Measurements from ENCODE around the gene JPH3. TPM values are rescaled to one million over a fixed set of nuclear protein-coding genes. Genes with fewer than 3 reads are reported as not detected.
"Not testable (repeated sequence)": the region's sequence is repeated elsewhere in the genome, so short reads cannot be mapped to it uniquely, and the experiment has no call there.

The JPH3 gene
- total RNA-seq, 1 donor from 2014 or later = 0.16 TPM

- no peak for DNase-seq (ENCODE audit: low spot score)
Measured at GRCh38 chr16:87678618-87679017, 76.3 kb downstream of the JPH3 start.

DNA sequence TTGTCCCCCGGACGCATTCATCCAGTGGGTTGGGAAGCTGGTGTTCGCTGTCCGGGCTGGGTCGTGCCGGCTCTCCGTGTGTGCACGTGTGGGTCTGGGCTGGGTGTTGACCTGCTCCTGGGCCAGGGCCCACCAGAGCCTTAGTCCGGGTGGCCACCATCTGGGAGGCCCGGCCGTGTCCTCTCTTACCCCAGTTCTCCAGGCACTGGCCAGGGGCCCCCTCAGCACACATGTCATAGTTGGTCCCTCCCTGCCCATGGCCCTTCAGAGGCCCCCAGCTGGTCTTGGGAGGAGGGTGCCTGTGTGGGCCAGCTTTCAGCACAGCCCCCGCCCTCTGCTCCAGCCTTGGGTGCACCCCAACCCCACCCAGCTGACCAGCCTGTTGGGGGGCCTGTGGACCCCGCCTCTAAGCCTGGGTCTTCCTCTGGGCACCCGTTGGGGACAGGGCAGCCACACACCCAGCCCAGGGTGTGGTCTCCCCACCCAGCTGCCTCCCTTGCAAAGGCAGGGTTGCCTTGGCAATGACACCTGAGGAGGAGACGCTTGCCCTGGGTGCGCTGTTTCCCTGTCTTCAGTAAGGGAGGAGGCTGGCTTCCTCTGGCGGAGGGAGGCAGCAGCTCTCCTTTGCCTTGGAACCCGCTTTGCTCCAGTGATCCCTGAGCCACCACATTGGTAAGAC is 77.4 kb downstream of the JPH3 start:
- no peak for DNase-seq (ENCODE audit: low spot score)

GRCh38 chr16:87680272-87680644 is 78.0 kb downstream of the JPH3 start:
- DNase-seq (ENCODE audit: low spot score) = no peak

DNA sequence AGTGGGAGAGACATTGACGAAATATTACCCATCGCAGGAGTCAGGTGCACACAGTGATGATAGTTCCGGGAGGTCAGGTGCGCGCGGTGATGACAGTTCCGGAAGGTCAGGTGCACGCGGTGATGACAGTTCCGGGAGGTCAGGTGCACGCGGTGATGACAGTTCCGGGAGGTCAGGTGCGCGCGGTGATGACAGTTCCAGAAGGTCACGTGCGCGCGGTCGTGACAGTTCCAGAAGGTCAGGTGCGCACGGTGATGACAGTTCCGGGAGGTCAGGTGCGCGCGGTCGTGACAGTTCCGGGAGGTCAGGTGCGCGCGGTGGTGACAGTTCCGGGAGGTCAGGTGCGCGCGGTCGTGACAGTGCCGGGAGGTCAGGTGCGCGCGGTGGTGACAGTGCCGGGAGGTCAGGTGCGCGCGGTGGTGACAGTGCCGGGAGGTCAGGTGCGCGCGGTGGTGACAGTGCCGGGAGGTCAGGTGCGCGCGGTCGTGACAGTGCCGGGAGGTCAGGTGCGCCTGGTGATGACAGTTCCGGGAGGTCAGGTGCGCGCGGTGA is 78.8 kb downstream of the JPH3 start:
- not testable (repeated sequence) for DNase-seq (ENCODE audit: low spot score)

GRCh38 chr16:87681981-87682570 is 79.8 kb downstream of the JPH3 start:
- no peak for DNase-seq (ENCODE audit: low spot score)

DNA sequence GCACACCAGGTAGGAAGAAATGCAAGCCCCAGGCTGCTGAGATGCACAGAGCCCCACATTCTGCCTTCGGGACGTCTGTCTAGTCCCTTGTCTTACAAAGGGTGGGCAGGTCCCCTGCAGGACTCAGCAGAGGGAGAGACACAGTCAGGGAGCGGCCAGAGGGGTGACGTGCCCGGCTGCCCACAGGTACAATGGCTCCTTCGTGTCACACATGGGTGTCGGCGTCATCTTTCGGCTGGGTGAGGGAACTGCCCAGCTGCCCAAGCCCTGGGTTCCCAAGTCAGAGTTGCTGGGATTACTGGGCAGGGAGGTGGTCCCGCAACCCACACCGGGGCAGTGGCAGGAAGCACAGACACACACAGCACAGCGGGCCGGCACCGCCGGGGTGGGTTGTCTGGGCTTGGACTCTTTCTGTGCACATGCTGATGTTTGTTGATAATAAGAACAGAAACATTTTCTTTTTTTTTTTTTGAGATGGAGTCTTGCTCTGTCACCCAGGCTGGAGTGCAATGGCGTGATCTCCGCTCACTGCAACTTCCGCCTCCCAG is 80.6 kb downstream of the JPH3 start:
- DNase-seq (ENCODE audit: low spot score) = no peak

DNA sequence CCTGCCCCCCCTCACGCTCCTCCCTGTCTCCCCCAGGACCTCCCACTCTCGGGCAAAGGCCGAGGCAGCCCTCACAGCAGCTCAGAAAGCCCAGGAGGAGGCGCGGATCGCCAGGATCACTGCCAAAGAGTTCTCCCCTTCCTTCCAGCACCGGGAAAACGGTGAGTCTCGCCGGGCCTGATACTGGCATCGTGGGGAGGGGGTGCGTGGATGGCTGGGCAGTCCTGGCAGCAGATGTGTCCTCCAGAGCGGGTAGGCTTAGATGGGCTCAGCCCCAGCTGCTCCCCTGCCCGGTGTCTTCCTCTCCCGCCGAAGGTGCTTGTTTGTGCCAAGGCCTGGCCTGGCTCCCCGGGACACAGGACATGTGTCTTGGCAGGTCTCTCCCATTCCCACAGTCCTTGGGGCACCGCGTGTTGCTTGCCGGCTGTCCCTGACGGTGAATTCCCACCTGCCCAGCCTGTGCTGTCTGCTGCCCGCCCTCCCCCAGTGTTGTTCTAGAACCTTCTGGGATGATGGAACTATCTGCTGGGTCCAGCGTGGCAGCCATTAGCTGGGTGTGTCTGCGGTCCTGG is 81.9 kb downstream of the JPH3 start:
- no peak for DNase-seq (ENCODE audit: low spot score)

GRCh38 chr16:87684711-87685404 is 82.5 kb downstream of the JPH3 start:
- DNase-seq (ENCODE audit: low spot score) = no peak

DNA sequence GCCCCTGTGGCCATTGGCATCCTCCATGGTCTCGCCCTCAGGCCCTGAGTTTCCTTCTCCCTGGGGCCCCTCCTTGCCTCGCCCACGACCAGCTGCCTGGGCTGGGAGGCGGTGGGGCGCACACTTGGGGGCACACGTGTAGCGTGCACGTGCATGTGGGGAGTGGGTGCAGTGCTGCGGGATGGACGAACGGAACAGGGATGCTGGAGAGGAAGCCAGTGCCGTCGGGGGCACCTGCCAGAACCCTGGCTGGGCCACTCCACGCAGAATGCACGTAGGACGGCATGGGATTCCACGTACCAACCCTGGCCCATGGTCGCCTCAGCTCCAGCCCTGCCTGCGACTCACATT is 83.1 kb downstream of the JPH3 start:
- no peak for DNase-seq (ENCODE audit: low spot score)

DNA sequence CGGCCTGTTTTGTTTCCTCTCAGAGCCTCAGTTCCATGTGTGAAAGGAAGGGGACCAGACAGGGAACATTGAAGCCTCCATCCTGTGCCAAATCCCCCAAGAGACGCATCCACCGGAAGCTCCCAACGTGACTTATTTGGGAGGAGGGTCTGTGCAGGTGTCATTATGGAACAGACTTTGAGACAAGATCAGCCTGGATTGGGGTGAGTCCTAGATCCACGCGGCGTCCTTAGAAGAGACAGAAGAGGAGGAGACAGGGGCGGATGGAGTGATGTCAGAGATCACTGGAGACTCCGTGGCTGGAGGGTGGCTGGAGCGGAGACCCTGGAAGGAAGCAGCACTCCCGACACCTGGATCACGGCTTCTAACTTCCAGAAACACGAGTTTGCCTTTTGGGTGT is 83.5 kb downstream of the JPH3 start:
- DNase-seq (ENCODE audit: low spot score) = no peak

DNA sequence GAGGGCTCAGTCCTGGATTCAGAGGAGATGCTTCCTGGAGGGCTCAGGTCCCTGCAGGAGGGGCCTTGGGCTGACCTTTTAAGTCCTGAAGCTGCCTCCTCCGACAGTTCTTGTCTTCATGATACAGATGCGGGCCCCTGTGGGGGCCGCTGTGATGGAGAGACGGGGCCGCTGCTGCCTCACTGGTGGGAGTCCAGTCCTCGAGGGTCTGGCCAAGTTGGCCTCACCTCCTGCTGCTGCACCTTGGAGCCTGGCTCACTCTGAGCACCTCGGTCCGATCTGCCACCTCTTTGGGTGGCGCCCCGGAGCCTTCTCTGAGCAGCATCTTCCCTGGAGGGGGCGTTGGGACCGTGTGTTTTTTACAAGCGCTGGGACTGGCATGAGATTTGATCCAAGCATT is 84.4 kb downstream of the JPH3 start:
- no peak for DNase-seq (ENCODE audit: low spot score)

- no peak for DNase-seq (ENCODE audit: low spot score)
Measured at GRCh38 chr16:87687126-87687910, 85.0 kb downstream of the JPH3 start.

DNA sequence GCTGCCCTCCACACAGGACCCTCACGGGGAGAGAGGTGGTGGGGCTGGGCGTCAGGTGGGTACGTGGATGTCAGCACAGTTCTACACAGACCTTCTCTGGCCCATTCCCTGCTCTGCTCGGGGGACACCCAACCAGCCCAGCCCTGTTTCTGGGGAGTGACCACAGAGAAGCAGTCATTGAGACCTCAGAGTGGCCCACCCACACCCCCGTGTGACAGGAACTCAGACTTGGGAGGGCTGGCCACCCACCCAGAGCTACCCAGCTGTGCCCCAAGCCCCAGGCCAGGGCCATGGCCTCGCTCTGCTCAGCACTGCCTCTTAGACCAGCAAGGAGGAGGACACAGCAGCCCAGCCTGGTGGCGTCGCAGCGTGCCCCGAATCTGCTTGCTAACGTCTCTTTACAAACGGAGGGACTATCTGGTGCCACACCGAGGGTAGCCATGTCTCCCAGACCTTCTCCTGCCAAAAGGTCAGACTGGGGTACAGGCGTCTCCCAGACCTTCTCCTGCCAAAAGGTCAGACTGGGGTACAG is 85.8 kb downstream of the JPH3 start:
- DNase-seq (ENCODE audit: low spot score) = no peak

DNA sequence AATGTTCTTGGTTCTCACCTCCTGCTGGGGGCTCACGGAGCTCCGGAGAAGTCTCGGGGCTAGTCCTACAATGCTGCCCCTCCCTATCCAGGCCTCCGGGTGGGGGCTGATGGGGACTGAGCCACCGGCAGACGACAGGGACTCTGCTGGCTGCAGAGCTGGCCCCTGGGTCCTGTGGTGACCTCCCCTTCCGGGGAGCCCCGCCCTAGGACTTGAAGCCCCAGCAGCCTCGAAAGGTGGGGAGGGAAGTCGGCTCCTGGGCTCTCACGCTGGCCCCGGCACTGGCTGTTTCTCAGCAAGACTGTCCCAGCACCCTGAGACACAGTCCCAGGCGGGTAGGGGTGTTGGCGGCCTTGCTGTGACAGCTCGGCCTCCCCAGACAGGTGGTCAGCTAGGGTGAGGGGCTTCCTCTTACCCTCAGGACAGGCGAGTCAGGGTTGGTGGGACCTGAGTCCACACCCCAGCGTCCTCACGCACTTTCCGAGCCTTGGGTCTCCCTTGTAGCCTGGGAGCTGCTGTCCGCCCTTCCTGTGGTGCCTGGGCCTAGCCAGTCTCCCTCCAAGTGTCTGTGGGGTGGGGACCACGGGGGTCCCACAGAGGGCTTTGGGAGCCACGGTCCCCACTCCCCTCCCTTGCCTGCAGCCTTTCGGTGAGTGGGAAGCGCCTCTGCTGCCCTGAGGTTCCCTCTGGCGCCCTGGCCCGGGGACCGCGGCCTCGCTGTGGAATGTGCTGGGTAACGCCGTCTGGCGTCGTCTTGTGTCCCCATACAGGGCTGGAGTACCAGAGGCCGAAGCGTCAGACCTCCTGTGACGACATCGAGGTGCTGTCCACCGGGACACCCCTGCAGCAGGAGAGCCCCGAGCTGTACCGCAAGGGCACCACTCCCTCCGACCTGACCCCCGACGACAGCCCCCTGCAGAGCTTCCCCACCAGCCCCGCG is 86.8 kb downstream of the JPH3 start:
- DNase-seq (ENCODE audit: low spot score) = no peak

DNA sequence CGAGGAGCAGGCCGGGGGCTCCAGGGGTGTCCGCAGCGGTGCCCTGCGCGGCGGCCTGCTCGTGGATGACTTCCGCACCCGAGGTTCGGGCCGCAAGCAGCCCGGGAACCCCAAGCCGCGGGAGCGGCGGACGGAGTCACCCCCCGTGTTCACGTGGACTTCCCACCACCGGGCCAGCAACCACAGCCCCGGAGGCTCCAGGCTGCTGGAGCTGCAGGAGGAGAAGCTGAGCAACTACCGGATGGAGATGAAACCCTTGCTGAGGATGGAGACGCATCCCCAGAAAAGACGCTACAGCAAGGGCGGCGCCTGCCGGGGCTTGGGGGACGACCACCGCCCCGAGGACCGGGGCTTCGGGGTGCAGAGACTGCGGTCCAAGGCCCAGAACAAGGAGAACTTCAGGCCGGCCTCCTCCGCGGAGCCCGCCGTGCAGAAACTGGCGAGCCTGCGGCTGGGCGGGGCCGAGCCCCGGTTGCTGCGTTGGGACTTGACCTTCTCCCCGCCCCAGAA is 87.7 kb downstream of the JPH3 start:
- DNase-seq (ENCODE audit: low spot score) = no peak

DNA sequence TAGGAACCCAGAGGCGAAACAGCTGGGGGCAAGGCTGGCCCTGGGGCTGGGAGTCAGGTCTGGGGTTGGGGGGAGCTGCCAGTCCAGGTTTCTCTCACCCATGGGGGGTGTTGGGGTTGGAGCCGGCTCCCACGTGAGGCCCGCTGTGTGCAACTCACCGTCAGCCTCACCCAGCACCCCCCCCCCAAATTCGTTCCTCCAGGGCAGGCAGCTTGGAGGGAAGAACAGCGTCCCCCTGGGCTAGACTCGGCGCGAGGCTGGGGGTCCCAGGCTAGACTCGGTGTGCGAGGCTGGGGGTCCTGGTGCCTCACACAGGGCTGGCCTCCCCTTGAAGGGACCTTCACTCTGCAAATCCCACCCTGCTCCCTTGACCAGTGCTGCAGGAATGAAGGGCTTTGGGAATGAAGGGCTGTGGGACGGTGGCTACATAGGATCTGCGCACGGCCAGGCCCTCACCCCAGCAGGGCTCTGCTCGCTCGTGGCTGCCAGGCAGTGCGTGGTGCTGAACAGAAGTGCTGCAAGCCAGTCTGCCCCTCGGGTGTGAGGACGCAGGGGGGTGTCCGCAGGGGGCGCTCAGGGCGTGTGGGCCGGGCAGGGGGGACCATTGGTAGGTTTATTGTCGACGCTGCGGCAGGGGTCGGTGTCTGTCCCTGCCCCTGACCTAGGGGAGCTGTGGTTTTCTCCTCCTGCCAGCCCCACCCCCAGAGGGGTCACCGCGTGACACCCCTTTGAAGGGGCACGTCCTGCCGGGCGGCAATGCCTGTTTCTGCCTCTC is 88.8 kb downstream of the JPH3 start:
- no peak for DNase-seq (ENCODE audit: low spot score)

DNA sequence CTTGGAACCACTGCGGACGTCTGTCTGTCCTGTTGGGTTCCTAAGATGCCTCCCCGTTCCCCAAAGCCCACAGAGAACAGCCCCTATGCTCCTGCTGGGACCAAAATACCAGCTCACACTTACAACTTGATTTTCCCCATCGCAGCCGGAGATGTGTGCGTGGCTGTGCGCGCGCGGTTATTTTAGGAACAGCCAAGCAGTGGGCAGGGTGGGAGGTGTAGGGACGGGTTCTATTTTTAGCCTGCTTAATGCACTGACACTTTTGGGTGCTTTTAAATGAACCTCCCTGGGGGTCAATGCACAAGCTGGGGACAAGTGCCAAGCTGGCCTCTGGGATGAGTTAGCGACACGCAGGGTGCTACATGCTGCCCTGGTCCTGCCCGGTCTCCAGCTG is 89.4 kb downstream of the JPH3 start:
- DNase-seq (ENCODE audit: low spot score) = no peak

DNA sequence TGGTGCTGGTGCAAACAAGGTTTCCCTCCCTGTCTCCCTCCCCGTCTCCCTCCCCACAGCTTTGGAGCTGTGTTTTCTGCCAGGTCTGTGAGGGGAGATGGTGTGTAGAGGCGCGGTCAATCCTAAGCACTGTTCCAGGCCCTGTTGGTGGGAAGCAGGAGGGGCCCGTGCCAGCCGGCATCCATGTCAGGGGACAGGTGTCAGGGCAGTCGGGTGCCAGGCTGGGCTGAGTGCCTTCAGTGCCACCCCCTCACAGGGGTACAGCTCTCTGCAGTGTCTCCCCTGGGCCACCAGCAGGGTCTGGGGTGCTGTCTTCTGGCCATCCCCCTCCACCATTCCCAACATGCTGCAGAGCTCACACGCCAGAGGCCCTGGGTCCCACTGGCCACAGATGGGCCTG is 89.9 kb downstream of the JPH3 start:
- no peak for DNase-seq (ENCODE audit: low spot score)

DNA sequence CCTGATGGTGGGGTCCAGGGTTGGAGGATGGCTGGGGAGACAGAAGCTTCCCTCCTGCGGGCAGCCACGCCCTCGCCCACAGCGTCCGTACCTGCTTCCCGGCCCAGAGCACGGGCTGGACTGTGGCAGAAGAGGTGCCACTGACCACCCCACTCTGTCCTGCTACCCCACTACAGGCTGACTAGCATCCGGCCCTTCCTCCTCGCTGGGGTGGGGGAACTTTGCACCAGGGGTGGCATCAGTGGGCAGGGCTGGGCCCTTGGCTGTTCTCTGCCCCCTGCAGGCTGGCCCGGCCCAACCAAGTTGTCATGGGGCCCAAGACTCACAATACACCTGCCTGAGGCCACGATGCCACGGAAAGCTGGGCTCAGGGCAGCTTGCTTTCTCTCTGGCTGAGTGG is 90.4 kb downstream of the JPH3 start:
- DNase-seq (ENCODE audit: low spot score) = no peak

Data from mesenteric fat pad (tissue), 1 donor.